ENCODE data around the gene CLDN4. TPM values are rescaled to one million over a fixed set of nuclear protein-coding genes. Genes with fewer than 3 reads are reported as not detected.
A peak's percentile ranks its signal among the peaks of the same experiment; 100 is the strongest.
"Not testable (repeated sequence)": the region's sequence is repeated elsewhere in the genome, so short reads cannot be mapped to it uniquely, and the experiment has no call there.

The CLDN4 gene
- total and polyA plus RNA-seq, 9 of the 15 experiments (the other 6 are each of a cell fraction or from before 2014, with no cell fraction given) = 0.05 to 0.60 (median 0.06) TPM; not detected in 3

GRCh38 chr7:73837167-73837566 is 6.4 kb downstream of the CLDN4 start:
- peaks cover 10 to 34% of the 10 kb centered on the region in 2 experiments for H3K4me1 ChIP-seq (replicated peaks in 1 of 2; ENCODE audit: control insufficient read depth in 2 of 2, insufficient read depth in 2 of 2, low read length in 2 of 2)
- H3K27ac ChIP-seq (ENCODE audit: extremely low read depth, low read depth, low read length); POLR2A ChIA-PET; H3K9ac ChIP-seq (ENCODE audit: insufficient read depth in 1 of 2, low read depth in 2 of 2, low read length in 2 of 2); in situ Hi-C loops (cut with MboI); intact Hi-C loops (cut with micrococcal nuclease); H3K79me2 ChIP-seq (ENCODE audit: control insufficient read depth, insufficient read depth, low read length); H3K36me3 ChIP-seq (ENCODE audit: control insufficient read depth, insufficient read depth, low read length); H3K9me1 ChIP-seq (ENCODE audit: control insufficient read depth, insufficient read depth, low read length); DNase-seq (ENCODE audit: extremely low read depth in 1 of 4, low spot score in 3 of 4); H3K9me3 ChIP-seq (replicated peaks; ENCODE audit: control insufficient read depth, insufficient read depth, low read depth, low read length); H2AFZ ChIP-seq (ENCODE audit: low read depth, low read length); ATAC-seq; H3K4me2 ChIP-seq (ENCODE audit: insufficient read depth, low read length); FAIRE-seq; H3K4me3 ChIP-seq; CTCF ChIA-PET (ENCODE audit: low intra/inter-chr PET ratio); H4K20me1 ChIP-seq (replicated peaks; ENCODE audit: control insufficient read depth, insufficient read depth, low read length); BruUV-seq (replicated peaks); H3K27me3 ChIP-seq (ENCODE audit: control insufficient read depth in 2 of 2, insufficient read depth in 2 of 2, low read length in 2 of 2): not testable (repeated sequence)

- intact Hi-C loops (cut with micrococcal nuclease) (no loop called here), in situ Hi-C loops (cut with MboI) (no loop called here)
- no peaks in the 10 kb centered on the region for H3K79me2 ChIP-seq (ENCODE audit: control insufficient read depth, insufficient read depth, low read length)
- DNase-seq (ENCODE audit: extremely low read depth in 1 of 4, low spot score in 3 of 4) (no peak), FAIRE-seq (no peak), ATAC-seq (no peak)
- H3K4me2 ChIP-seq (ENCODE audit: insufficient read depth, low read length) = no peak overlapping the region
- H3K27ac ChIP-seq (ENCODE audit: extremely low read depth, low read depth, low read length) = no peak overlapping the region
- 0 out of 4 replicates have a peak overlapping the region, but pooled peaks of 1 of the 2 experiments have one; percentile 55 for H3K9ac ChIP-seq (ENCODE audit: insufficient read depth in 1 of 2, low read depth in 2 of 2, low read length in 2 of 2)
- peaks cover under 1 to 32% of the 10 kb centered on the region in 2 experiments for H3K4me1 ChIP-seq (replicated peaks in 1 of 2; ENCODE audit: control insufficient read depth in 2 of 2, insufficient read depth in 2 of 2, low read length in 2 of 2)
- CTCF ChIA-PET (ENCODE audit: low intra/inter-chr PET ratio) = no interaction called here
- H2AFZ ChIP-seq (ENCODE audit: low read depth, low read length) = no peak overlapping the region
- H3K9me1 ChIP-seq (ENCODE audit: control insufficient read depth, insufficient read depth, low read length) = no peaks in the 10 kb centered on the region
- BruUV-seq (replicated peaks) = no TSS peak
- no peaks in the 10 kb centered on the region for H4K20me1 ChIP-seq (replicated peaks; ENCODE audit: control insufficient read depth, insufficient read depth, low read length)
- WGBS (ENCODE audit: insufficient coverage, low coverage, missing lambda C conversion rate) = 22% methylated on average over 6 of the region's 6 CpGs
- POLR2A ChIA-PET = no interaction called here
- H3K27me3 ChIP-seq (ENCODE audit: control insufficient read depth in 2 of 2, insufficient read depth in 2 of 2, low read length in 2 of 2) = no peaks in the 10 kb centered on the region
- H3K4me3 ChIP-seq = no peak overlapping the region
- no peaks in the 10 kb centered on the region for H3K36me3 ChIP-seq (ENCODE audit: control insufficient read depth, insufficient read depth, low read length)
- H3K9me3 ChIP-seq (replicated peaks; ENCODE audit: control insufficient read depth, insufficient read depth, low read depth, low read length) = no peaks in the 10 kb centered on the region
- TF ChIP-seq, protein P1, sequence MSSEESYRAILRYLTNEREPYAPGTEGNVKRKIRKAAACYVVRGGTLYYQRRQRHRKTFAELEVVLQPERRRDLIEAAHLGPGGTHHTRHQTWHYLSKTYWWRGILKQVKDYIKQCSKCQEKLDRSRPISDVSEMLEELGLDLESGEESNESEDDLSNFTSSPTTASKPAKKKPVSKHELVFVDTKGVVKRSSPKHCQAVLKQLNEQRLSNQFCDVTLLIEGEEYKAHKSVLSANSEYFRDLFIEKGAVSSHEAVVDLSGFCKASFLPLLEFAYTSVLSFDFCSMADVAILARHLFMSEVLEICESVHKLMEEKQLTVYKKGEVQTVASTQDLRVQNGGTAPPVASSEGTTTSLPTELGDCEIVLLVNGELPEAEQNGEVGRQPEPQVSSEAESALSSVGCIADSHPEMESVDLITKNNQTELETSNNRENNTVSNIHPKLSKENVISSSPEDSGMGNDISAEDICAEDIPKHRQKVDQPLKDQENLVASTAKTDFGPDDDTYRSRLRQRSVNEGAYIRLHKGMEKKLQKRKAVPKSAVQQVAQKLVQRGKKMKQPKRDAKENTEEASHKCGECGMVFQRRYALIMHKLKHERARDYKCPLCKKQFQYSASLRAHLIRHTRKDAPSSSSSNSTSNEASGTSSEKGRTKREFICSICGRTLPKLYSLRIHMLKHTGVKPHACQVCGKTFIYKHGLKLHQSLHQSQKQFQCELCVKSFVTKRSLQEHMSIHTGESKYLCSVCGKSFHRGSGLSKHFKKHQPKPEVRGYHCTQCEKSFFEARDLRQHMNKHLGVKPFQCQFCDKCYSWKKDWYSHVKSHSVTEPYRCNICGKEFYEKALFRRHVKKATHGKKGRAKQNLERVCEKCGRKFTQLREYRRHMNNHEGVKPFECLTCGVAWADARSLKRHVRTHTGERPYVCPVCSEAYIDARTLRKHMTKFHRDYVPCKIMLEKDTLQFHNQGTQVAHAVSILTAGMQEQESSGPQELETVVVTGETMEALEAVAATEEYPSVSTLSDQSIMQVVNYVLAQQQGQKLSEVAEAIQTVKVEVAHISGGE (CRISPR knock-in tag; IDR thresholded peaks at IDR 0.05) = no peak
- TF ChIP-seq IRF2 (CRISPR knock-in tag; IDR thresholded peaks at IDR 0.05) (no peak), ATF1 (CRISPR knock-in tag; IDR thresholded peaks at IDR 0.05) (no peak), ATF1 (tag; IDR thresholded peaks at IDR 0.05) (no peak), ZNF354B (CRISPR knock-in tag; IDR thresholded peaks at IDR 0.05) (no peak), ESRRA (IDR thresholded peaks at IDR 0.05; ENCODE audit: borderline replicate concordance, low read depth) (no peak), CEBPG (CRISPR knock-in tag; IDR thresholded peaks at IDR 0.05) (no peak), CEBPG (tag; conservative IDR thresholded peaks at IDR 0.05 in 1 of 2, IDR thresholded peaks at IDR 0.05 in 1 of 2) (no peak), HMG20A (CRISPR knock-in tag; conservative IDR thresholded peaks at IDR 0.05) (no peak)
- TF ChIP-seq, protein P2, sequence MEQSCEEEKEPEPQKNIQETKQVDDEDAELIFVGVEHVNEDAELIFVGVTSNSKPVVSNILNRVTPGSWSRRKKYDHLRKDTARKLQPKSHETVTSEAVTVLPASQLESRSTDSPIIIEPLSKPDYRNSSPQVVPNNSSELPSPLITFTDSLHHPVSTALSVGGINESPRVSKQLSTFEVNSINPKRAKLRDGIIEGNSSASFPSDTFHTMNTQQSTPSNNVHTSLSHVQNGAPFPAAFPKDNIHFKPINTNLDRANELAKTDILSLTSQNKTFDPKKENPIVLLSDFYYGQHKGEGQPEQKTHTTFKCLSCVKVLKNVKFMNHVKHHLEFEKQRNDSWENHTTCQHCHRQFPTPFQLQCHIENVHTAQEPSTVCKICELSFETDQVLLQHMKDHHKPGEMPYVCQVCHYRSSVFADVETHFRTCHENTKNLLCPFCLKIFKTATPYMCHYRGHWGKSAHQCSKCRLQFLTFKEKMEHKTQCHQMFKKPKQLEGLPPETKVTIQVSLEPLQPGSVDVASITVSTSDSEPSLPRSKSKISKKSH (CRISPR knock-in tag; IDR thresholded peaks at IDR 0.05) = no peak
These were observed 7.8 kb downstream of the CLDN4 start for GRCh38 chr7:73838642-73839041.

Data from K562 (cell line).